Panc1 (cell line): Measurements from ENCODE around the gene AMDHD1. TPM values are rescaled to one million over a fixed set of nuclear protein-coding genes. Genes with fewer than 3 reads are reported as not detected.

ENCODE experiments used
- ATAC-seq: fragments of 200-7000 bp; cut with Tn5 transposase; 2 replicates; pipeline ENCODE4 v1.9.1; 2020; ENCODE audit warnings: mild to moderate bottlenecking, moderate library complexity
- BruUV-seq: library from RNA; stranded (reverse); fragments of 400-500 nt; replicated peaks from 2 replicates; lab custom pipeline; 2021; lab: Mats Ljungman, UMichigan
- CTCF ChIA-PET: fragments of 300-600 bp; sonication (Branson Sonifier 250); formaldehyde crosslinking; loops from one replicate; lab custom pipeline; 2022; ENCODE audit warnings: antibody characterized with exemption; lab: Charles Lee
- POLR2A ChIA-PET: fragments of 300-600 bp; sonication (Branson Sonifier 250); formaldehyde crosslinking; loops from one replicate; lab custom pipeline; 2022; ENCODE audit warnings: antibody characterized with exemption; lab: Charles Lee
- DNase-seq: peaks from one replicate; pipeline ENCODE4 v3.0.0-alpha.2; 2010; ENCODE audit warnings: low read depth, low spot score
- H3K27ac ChIP-seq: 2 replicates; pipeline ENCODE4 v1.5.1; 2011; ENCODE audit warnings: mild to moderate bottlenecking, low read length, inconsistent platforms
- H3K27me3 ChIP-seq: fragments of 200-500 bp; sonication (Bioruptor generic); 2 replicates; pipeline ENCODE4 v1.6.0; 2014; ENCODE audit warnings: low read length, inconsistent platforms; ENCODE audit not compliant: control insufficient read depth, insufficient read depth
- H3K36me3 ChIP-seq: fragments of 200-500 bp; sonication (Bioruptor generic); 2 replicates; pipeline ENCODE4 v1.5.1; 2014; ENCODE audit warnings: inconsistent platforms, mild to moderate bottlenecking, low read length, moderate library complexity; ENCODE audit not compliant: control insufficient read depth, insufficient read depth
- H3K4me1 ChIP-seq: 2 replicates; pipeline ENCODE4 v1.5.1; 2011; ENCODE audit warnings: inconsistent platforms, mild to moderate bottlenecking, low read length, moderate library complexity; ENCODE audit not compliant: control insufficient read depth, insufficient read depth
- H3K4me3 ChIP-seq, 2 experiments: 2 replicates each; pipeline ENCODE4 v1.5.1; 2011 to 2012; ENCODE audit warnings: low read depth in 2 of 2, low read length in 2 of 2, mild to moderate bottlenecking in 2 of 2, inconsistent platforms in 1 of 2, moderate library complexity in 1 of 2
- H3K9me3 ChIP-seq: fragments of 200-500 bp; sonication (Bioruptor generic); 2 replicates; pipeline ENCODE4 v1.5.1; 2014; ENCODE audit warnings: low read depth, mild to moderate bottlenecking, inconsistent platforms, low read length, moderate library complexity; ENCODE audit not compliant: control insufficient read depth, insufficient read depth
- POLR2AphosphoS5 ChIP-seq: IDR thresholded peaks from 2 replicates; pipeline ENCODE4 v1.6.1; 2012; ENCODE audit warnings: mild to moderate bottlenecking, low read depth, low read length, moderate library complexity
- SIN3A ChIP-seq: IDR thresholded peaks from 2 replicates; pipeline ENCODE4 v1.6.1; 2012; ENCODE audit warnings: low read depth, mild to moderate bottlenecking, low read length, moderate library complexity, borderline replicate concordance; ENCODE audit not compliant: insufficient read depth
- TCF7L2 ChIP-seq: IDR thresholded peaks from 2 replicates; pipeline ENCODE4 v1.6.1; 2011; ENCODE audit warnings: mild to moderate bottlenecking, low read depth, low read length, inconsistent platforms
- in situ Hi-C: cut with HindIII; loops from 2 replicates; pipeline ENCODE4 v1.10.0; 2016; ENCODE audit warnings: low sequenced_read_pairs, low pct_unique_long_range_greater_than_20kb
- intact Hi-C: fragments of 100-400 bp; cut with micrococcal nuclease; formaldehyde crosslinking; loops from one replicate; pipeline ENCODE4 v1.10.0; 2022; ENCODE audit not compliant: unreplicated experiment
- total RNA-seq: library from RNA; stranded (reverse); gene quantifications from one replicate; pipeline ENCODE4 v1.2.1, GENCODE V29; 2021; ENCODE audit not compliant: unreplicated experiment
- TF ChIP-seq, protein P1 (sequence below), 2 experiments: IDR thresholded peaks; 2 replicates each; pipeline ENCODE4 v1.6.1; 2011 to 2012; ENCODE audit warnings: low read depth in 2 of 2, control low read depth in 1 of 2, low read length in 1 of 2, mild to moderate bottlenecking in 1 of 2, moderate library complexity in 1 of 2; ENCODE audit not compliant: insufficient read depth in 1 of 2
- TF ChIP-seq, protein P2 (sequence below): fragments of 450-650 bp; IDR thresholded peaks from 2 replicates; pipeline ENCODE4 v1.5.1; 2017; ENCODE audit warnings: mild to moderate bottlenecking

AMDHD1 gene
- total RNA-seq, 1 experiment from 2014 or later = 0.54 TPM

GRCh38 chr12:95984682-95985081 is 41.6 kb downstream of the AMDHD1 start:
- ATAC-seq (no peak), DNase-seq (no peak)
- intact Hi-C loops = no loop called here
- no peaks in the 10 kb centered on the region for H3K4me1 ChIP-seq
- H3K36me3 ChIP-seq = no peaks in the 10 kb centered on the region
- BruUV-seq = no TSS peak
- H3K4me3 ChIP-seq = no peak overlapping the region
- in situ Hi-C loops = no loop called here
- H3K27ac ChIP-seq = no peak overlapping the region
- no peak for TF ChIP-seq SIN3A
- no peak for TF ChIP-seq TCF7L2
- TF ChIP-seq POLR2AphosphoS5 = no peak
- TF ChIP-seq, protein P1, sequence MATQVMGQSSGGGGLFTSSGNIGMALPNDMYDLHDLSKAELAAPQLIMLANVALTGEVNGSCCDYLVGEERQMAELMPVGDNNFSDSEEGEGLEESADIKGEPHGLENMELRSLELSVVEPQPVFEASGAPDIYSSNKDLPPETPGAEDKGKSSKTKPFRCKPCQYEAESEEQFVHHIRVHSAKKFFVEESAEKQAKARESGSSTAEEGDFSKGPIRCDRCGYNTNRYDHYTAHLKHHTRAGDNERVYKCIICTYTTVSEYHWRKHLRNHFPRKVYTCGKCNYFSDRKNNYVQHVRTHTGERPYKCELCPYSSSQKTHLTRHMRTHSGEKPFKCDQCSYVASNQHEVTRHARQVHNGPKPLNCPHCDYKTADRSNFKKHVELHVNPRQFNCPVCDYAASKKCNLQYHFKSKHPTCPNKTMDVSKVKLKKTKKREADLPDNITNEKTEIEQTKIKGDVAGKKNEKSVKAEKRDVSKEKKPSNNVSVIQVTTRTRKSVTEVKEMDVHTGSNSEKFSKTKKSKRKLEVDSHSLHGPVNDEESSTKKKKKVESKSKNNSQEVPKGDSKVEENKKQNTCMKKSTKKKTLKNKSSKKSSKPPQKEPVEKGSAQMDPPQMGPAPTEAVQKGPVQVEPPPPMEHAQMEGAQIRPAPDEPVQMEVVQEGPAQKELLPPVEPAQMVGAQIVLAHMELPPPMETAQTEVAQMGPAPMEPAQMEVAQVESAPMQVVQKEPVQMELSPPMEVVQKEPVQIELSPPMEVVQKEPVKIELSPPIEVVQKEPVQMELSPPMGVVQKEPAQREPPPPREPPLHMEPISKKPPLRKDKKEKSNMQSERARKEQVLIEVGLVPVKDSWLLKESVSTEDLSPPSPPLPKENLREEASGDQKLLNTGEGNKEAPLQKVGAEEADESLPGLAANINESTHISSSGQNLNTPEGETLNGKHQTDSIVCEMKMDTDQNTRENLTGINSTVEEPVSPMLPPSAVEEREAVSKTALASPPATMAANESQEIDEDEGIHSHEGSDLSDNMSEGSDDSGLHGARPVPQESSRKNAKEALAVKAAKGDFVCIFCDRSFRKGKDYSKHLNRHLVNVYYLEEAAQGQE (IDR thresholded peaks at IDR 0.05; ENCODE audit: insufficient read depth in 1 of 2, low read depth in 2 of 2, low read length in 1 of 2) = no peak
- TF ChIP-seq, protein P2, sequence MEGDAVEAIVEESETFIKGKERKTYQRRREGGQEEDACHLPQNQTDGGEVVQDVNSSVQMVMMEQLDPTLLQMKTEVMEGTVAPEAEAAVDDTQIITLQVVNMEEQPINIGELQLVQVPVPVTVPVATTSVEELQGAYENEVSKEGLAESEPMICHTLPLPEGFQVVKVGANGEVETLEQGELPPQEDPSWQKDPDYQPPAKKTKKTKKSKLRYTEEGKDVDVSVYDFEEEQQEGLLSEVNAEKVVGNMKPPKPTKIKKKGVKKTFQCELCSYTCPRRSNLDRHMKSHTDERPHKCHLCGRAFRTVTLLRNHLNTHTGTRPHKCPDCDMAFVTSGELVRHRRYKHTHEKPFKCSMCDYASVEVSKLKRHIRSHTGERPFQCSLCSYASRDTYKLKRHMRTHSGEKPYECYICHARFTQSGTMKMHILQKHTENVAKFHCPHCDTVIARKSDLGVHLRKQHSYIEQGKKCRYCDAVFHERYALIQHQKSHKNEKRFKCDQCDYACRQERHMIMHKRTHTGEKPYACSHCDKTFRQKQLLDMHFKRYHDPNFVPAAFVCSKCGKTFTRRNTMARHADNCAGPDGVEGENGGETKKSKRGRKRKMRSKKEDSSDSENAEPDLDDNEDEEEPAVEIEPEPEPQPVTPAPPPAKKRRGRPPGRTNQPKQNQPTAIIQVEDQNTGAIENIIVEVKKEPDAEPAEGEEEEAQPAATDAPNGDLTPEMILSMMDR = no peak
- H3K27me3 ChIP-seq = peaks cover 10% of the 10 kb centered on the region
- CTCF ChIA-PET = no interaction called here
- POLR2A ChIA-PET = no interaction called here
- no peaks in the 10 kb centered on the region for H3K9me3 ChIP-seq

GRCh38 chr12:95986635-95987570 is 43.8 kb downstream of the AMDHD1 start:
- Histone ChIP-seq H3K27me3 (peaks cover 17% of the 10 kb centered on the region), H3K4me3 (no peak overlapping the region), H3K27ac (no peak overlapping the region), H3K36me3 (no peaks in the 10 kb centered on the region), H3K9me3 (no peaks in the 10 kb centered on the region), H3K4me1 (no peaks in the 10 kb centered on the region)
- intact Hi-C loops = no loop called here
- no peak for DNase-seq
- CTCF ChIA-PET = no interaction called here
- no TSS peak for BruUV-seq
- in situ Hi-C loops = no loop called here
- POLR2A ChIA-PET = no interaction called here
- TF ChIP-seq SIN3A (no peak), POLR2AphosphoS5 (no peak), TCF7L2 (no peak)
- TF ChIP-seq, protein P1 (IDR thresholded peaks at IDR 0.05; ENCODE audit: insufficient read depth in 1 of 2, low read depth in 2 of 2, low read length in 1 of 2) = no peak
- TF ChIP-seq, protein P2 = no peak
- no peak for ATAC-seq
